Endothelial cell of umbilical vein (primary cell): ENCODE data around the gene ELMO1. TPM values are rescaled to one million over a fixed set of nuclear protein-coding genes. Genes with fewer than 3 reads are reported as not detected.

Experiments
- BruUV-seq: library from RNA; stranded (reverse); fragments of 400-500 nt; replicated peaks from 2 replicates; lab custom pipeline; 2021; lab: Mats Ljungman, UMichigan
- CTCF ChIA-PET: fragments of 300-600, 350-600 bp; sonication (Branson Sonifier 250); formaldehyde crosslinking; loops from one replicate; lab custom pipeline; 2021; ENCODE audit warnings: antibody characterized with exemption, inconsistent platforms; lab: Charles Lee
- POLR2A ChIA-PET: fragments of 300-600, 350-600 bp; sonication (Branson Sonifier 250); formaldehyde crosslinking; loops from one replicate; lab custom pipeline; 2021; ENCODE audit warnings: antibody characterized with exemption, inconsistent platforms; lab: Charles Lee
- DNase-seq: peaks from one replicate; pipeline ENCODE4 v3.0.0-alpha.2; 2011; ENCODE audit warnings: low read depth, low spot score
- FAIRE-seq: peaks from 2 replicates; lab custom pipeline; 2011; peaks lifted over from hg19 to GRCh38; lab: Jason Lieb, UNC
- H2AFZ ChIP-seq: 2 replicates; pipeline ENCODE4 v1.6.0; 2012; ENCODE audit warnings: low read depth, low read length, control low read depth, inconsistent platforms
- H3K27ac ChIP-seq: 2 replicates; pipeline ENCODE4 v1.5.1; 2011; ENCODE audit warnings: low read depth, mild to moderate bottlenecking, control low read depth, low read length, moderate library complexity; ENCODE audit not compliant: insufficient read depth
- H3K27me3 ChIP-seq, 2 experiments: 2 replicates each; pipeline versions ENCODE4 v1.6.0 to v1.6.1; 2011; ENCODE audit warnings: low read length in 2 of 2, mixed read lengths in 1 of 2; ENCODE audit not compliant: control insufficient read depth in 2 of 2, insufficient read depth in 2 of 2
- H3K36me3 ChIP-seq, 2 experiments: 2 replicates in 1 of 2; 3 replicates in 1 of 2; pipeline ENCODE4 v1.5.1; 2011; ENCODE audit warnings: low read length in 2 of 2, mild to moderate bottlenecking in 1 of 2, moderate library complexity in 1 of 2; ENCODE audit not compliant: control insufficient read depth in 2 of 2, insufficient read depth in 2 of 2; ENCODE audit errors: extremely low read depth in 1 of 2
- H3K4me1 ChIP-seq: 3 replicates; pipeline ENCODE4 v1.5.1; 2011; ENCODE audit warnings: mild to moderate bottlenecking, low read length; ENCODE audit not compliant: control insufficient read depth, insufficient read depth; ENCODE audit errors: extremely low read depth
- H3K4me2 ChIP-seq: 2 replicates; pipeline ENCODE4 v1.6.1; 2011; ENCODE audit warnings: low read length, control low read depth, mixed read lengths; ENCODE audit not compliant: insufficient read depth
- H3K4me3 ChIP-seq, 3 experiments: fragments of 200-600 bp in 1 of 3; sonication (generic), shearing (Covaris generic) in 1 of 3; replicated peaks in 1 of 3; 2 replicates each; pipeline ENCODE4 v1.5.1; 2011 to 2016; ENCODE audit warnings: control low read depth in 3 of 3, low read length in 3 of 3, mild to moderate bottlenecking in 2 of 3, inconsistent platforms in 1 of 3, low read depth in 1 of 3, moderate library complexity in 1 of 3; ENCODE audit not compliant: insufficient read depth in 1 of 3
- H3K79me2 ChIP-seq: 2 replicates; pipeline ENCODE4 v1.6.0; 2012; ENCODE audit warnings: low read length, inconsistent platforms; ENCODE audit not compliant: control insufficient read depth, insufficient read depth
- H3K9ac ChIP-seq: replicated peaks from 2 replicates; pipeline ENCODE3; 2011; ENCODE audit warnings: low read length, control low read depth; ENCODE audit not compliant: insufficient read depth; ENCODE audit errors: extremely low read depth
- H3K9me1 ChIP-seq: replicated peaks from 3 replicates; pipeline ENCODE4 v1.6.0; 2011; ENCODE audit warnings: mild to moderate bottlenecking, low read length; ENCODE audit not compliant: control insufficient read depth, insufficient read depth; ENCODE audit errors: extremely low read depth
- H3K9me3 ChIP-seq: replicated peaks from 2 replicates; pipeline ENCODE4 v1.5.1; 2012; ENCODE audit warnings: low read length, inconsistent platforms; ENCODE audit not compliant: control insufficient read depth, insufficient read depth
- H4K20me1 ChIP-seq: replicated peaks from 2 replicates; pipeline ENCODE3; 2011; ENCODE audit warnings: mild to moderate bottlenecking, low read length; ENCODE audit not compliant: control insufficient read depth, insufficient read depth; ENCODE audit errors: extremely low read depth
- CTCF ChIP-seq, 2 donors: IDR thresholded peaks; 1 replicate in 1 of 2; 2 replicates in 1 of 2; pipeline ENCODE4 v1.5.1; 2011; ENCODE audit warnings: low read length in 2 of 2, mild to moderate bottlenecking in 2 of 2, moderate library complexity in 2 of 2, control low read depth in 1 of 2, inconsistent platforms in 1 of 2, low read depth in 1 of 2; ENCODE audit not compliant: insufficient read depth in 1 of 2; ENCODE audit errors: extremely low read depth in 1 of 2
- EZH2 ChIP-seq: IDR thresholded peaks from 2 replicates; pipeline ENCODE4 v1.6.1; 2012; ENCODE audit warnings: borderline replicate concordance, low read depth, mild to moderate bottlenecking, moderate library complexity, low read length, inconsistent platforms; ENCODE audit not compliant: severe bottlenecking
- FOS ChIP-seq: IDR thresholded peaks from 2 replicates; pipeline ENCODE4 v1.6.1; 2011; ENCODE audit warnings: mild to moderate bottlenecking, low read length, moderate library complexity, borderline replicate concordance; ENCODE audit not compliant: insufficient read depth
- GATA2 ChIP-seq: IDR thresholded peaks from 2 replicates; pipeline ENCODE4 v1.7.0; 2011; ENCODE audit warnings: low read depth, mild to moderate bottlenecking, moderate library complexity, mixed read lengths, low read length; ENCODE audit not compliant: insufficient read length, insufficient read depth
- JUN ChIP-seq: IDR thresholded peaks from 2 replicates; pipeline ENCODE4 v1.6.1; 2011; ENCODE audit warnings: borderline replicate concordance, low read depth; ENCODE audit not compliant: insufficient read length, insufficient read depth
- MAX ChIP-seq: IDR thresholded peaks from 2 replicates; pipeline ENCODE4 v1.6.1; 2011; ENCODE audit not compliant: insufficient read depth, insufficient read length
- MYC ChIP-seq: IDR thresholded peaks from one replicate; pipeline ENCODE4 v1.6.1; 2011; ENCODE audit warnings: mild to moderate bottlenecking, low read depth, low read length
- POLR2A ChIP-seq: IDR thresholded peaks from 2 replicates; pipeline ENCODE4 v1.6.1; 2012; ENCODE audit warnings: low read depth, mild to moderate bottlenecking, control low read depth, low read length
- POLR2AphosphoS5 ChIP-seq: IDR thresholded peaks from 2 replicates; pipeline ENCODE4 v1.6.1; 2012; ENCODE audit warnings: low read depth, mild to moderate bottlenecking, control low read depth, low read length, moderate library complexity; ENCODE audit not compliant: insufficient read depth
- dilution Hi-C: fragments of 300-500 bp; cut with MboI; formaldehyde crosslinking; loops from one replicate; pipeline ENCODE4 v1.15.0; 2019; ENCODE audit warnings: low sequenced_read_pairs; ENCODE audit not compliant: extremely low pct_ligation_motif_present
- intact Hi-C: fragments of 100-400 bp; cut with micrococcal nuclease; formaldehyde crosslinking; loops from one replicate; pipeline ENCODE4 v1.10.0; 2022
- polyA plus RNA-seq, 4 experiments: library from polyadenylated mRNA; depleted of rRNA in 3 of 4; stranded (reverse) in 3 of 4; unstranded in 1 of 4; fragments of >200 nt; gene quantifications; 2 replicates each; pipeline versions ENCODE4 v1.2.1 to v1.2.3, GENCODE V29; 2011 to 2012; ENCODE audit warnings: missing spikeins in 1 of 4
- total RNA-seq: library from RNA; stranded (reverse); gene quantifications from 2 replicates; pipeline ENCODE4 v1.2.3, GENCODE V29; 2021

ELMO1 gene
- total and polyA plus RNA-seq, 2 donors (not counting 3 experiments of a cell fraction or from before 2014, with no cell fraction given), result 17.0 to 30.6 TPM

- H3K4me1 ChIP-seq, result no peaks in the 10 kb centered on the region
Measured at GRCh38 chr7:36887969-36888368, 560.7 kb downstream of the ELMO1 start.

More at GRCh38 chr7:36887969-36888368, 560.7 kb downstream of the ELMO1 start:
- H3K4me3 ChIP-seq, result no peak overlapping the region
- H3K9me1 ChIP-seq, result no peaks in the 10 kb centered on the region
- H4K20me1 ChIP-seq, result no peaks in the 10 kb centered on the region
- no TSS peak for BruUV-seq
- FAIRE-seq (no peak), DNase-seq (no peak)
- no peaks in the 10 kb centered on the region for H3K27me3 ChIP-seq
- no peaks in the 10 kb centered on the region for H3K9me3 ChIP-seq
- H2AFZ ChIP-seq, result no peak overlapping the region
- H3K79me2 ChIP-seq, result no peaks in the 10 kb centered on the region
- peaks cover 0 to 2% of the 10 kb centered on the region in 2 experiments for H3K36me3 ChIP-seq
- no peak overlapping the region for H3K9ac ChIP-seq
- dilution Hi-C loops, result no loop called here
- TF ChIP-seq JUN (no peak), POLR2A (no peak), CTCF (IDR thresholded peaks at IDR 0.05; ENCODE audit: extremely low read depth in 1 of 2, insufficient read depth in 1 of 2, low read depth in 1 of 2, low read length in 2 of 2) (no peak), MYC (no peak), GATA2 (no peak), EZH2 (no peak), FOS (no peak), POLR2AphosphoS5 (no peak), MAX (no peak)
- intact Hi-C loops, result no loop called here
- ChIA-PET POLR2A (no interaction called here), CTCF (interaction anchor here (1.0 to 1.4 kb wide), 2 partner anchors 12 to 294 kb away, joined by 3 read pairs; no protein-coding TSS in a partner anchor)
- no peak overlapping the region for H3K4me2 ChIP-seq
- H3K27ac ChIP-seq, result no peak overlapping the region
